GM18867 (cell line): Measurements from ENCODE around the gene SAMSN1.
"Not testable (repeated sequence)": the region's sequence is repeated elsewhere in the genome, so short reads cannot be mapped to it uniquely, and the experiment has no call there.

Source experiments
- ATAC-seq: cut with Tn5 transposase; IDR thresholded peaks from one replicate; pipeline ENCODE4 v1.9.1; 2021; ENCODE audit warnings: mild to moderate bottlenecking, moderate library complexity; ENCODE audit not compliant: unreplicated experiment

SAMSN1 gene

GRCh38 chr21:14567331-14568279 is 21.5 kb upstream of the SAMSN1 start:
- ATAC-seq = peak; percentile 67

DNA sequence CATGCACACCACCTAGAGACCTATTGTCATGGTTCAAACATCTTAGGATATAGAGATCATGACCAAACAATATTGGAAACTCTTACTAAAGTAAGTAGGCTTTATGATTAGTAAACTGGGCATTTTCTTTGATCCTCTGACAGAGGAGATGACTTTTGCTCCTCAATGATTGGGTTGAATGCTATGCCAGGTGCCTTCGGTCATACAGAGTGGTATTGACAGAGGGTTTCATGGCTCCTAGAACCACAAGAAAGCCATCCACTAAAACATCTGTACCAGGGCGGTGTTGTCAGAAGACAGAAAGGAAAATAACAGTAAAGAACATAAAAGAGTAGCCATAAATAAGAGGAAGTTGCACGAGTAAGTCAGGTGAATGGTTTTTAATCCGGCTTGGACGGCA is 20.8 kb upstream of the SAMSN1 start:
- no peak for ATAC-seq

- ATAC-seq = no peak
Observed at GRCh38 chr21:14562959-14563358, 16.8 kb upstream of the SAMSN1 start.

- no peak for ATAC-seq
Observed at GRCh38 chr21:14560555-14560954, 14.4 kb upstream of the SAMSN1 start.

- ATAC-seq = no peak
Observed at GRCh38 chr21:14560139-14560538, 14.0 kb upstream of the SAMSN1 start.

GRCh38 chr21:14559102-14559501 is 13.0 kb upstream of the SAMSN1 start:
- ATAC-seq = no peak

DNA sequence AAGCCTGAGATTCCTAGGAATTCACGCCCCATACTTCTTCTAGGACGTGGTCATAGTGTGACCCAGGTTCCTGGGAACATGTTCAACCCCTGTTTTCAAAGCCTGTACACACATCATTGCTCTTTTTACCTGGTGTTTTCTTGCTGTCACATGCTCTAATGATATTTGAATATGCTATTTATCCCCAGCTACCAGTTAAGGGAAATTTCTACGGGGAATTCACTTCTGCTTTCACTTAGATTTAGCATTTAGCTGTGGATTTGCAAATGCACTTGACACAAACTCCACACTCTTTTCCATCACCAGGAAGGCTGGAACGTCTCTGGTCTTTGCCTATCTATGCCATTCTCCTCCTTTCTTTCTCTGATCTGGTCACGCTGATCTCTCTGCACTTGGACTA is 11.3 kb upstream of the SAMSN1 start:
- ATAC-seq = peak; percentile 53

- ATAC-seq = no peak
Observed at GRCh38 chr21:14554948-14555347, 8.8 kb upstream of the SAMSN1 start.

DNA sequence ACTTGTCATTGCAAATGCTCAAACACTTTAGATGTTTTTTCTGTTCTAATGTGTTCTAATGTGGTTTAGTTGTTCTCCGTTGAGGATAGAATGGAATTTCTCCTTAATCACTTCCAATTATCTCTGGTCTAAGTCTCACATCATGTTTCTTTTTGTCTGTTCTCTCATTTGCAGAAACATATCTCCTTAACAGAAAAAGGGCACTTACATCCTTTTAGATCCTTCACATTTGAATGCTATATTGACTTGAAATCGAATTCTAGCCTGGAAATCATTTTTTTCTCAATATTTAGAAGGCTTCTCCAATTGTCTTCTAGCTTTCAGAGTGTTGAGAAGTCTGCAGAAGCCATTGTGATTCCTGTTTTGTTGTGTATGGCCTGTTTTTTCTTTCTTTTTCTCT is 7.3 kb upstream of the SAMSN1 start:
- no peak for ATAC-seq

- no peak for ATAC-seq
Observed at GRCh38 chr21:14551741-14552140, 5.6 kb upstream of the SAMSN1 start.

DNA sequence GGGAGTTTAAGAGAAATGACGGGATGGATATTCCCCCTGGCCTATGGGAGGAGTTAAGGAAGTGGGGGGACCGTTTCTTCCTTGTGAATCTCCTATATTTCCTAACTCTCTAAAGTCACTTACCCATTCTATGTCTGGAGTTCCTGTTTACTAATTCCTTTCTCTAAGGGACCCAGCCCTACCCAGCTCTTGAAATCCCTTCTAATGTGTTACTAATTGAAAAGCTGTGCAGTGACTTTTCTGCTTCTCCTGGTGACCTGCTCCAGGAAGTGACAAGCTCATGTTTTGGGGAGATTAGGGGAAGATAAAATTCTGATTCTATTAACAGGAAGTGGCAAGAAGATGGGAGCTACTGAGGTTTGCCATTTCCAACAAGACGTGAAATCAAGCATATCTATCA is 4.0 kb upstream of the SAMSN1 start:
- no peak for ATAC-seq

GRCh38 chr21:14548779-14549178 is 2.7 kb upstream of the SAMSN1 start:
- no peak for ATAC-seq

- no peak for ATAC-seq
Observed at GRCh38 chr21:14547834-14548513, 1.9 kb upstream of the SAMSN1 start.

- not testable (repeated sequence) for ATAC-seq
Observed at GRCh38 chr21:14546719-14547118, 604 bp upstream of the SAMSN1 start.

DNA sequence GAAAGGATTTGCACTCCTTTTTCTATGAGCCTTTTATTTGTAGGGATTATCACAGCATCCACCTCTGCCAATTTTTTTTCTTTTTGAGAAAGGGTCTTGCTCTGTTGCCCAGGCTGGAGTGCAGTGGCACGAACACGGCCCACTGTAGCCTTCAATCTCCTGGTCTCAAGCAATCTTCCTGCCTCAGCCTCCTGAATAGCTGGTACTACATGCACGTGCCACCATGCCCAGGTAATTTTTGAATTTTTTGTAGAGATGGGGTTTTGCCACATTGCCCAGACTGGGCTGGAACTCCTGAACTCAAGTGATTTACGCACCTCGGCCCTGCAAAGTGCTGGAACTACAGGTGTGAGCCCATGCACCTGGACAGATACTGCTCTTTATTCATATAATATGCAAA is 2.1 kb downstream of the SAMSN1 start:
- ATAC-seq = no peak

DNA sequence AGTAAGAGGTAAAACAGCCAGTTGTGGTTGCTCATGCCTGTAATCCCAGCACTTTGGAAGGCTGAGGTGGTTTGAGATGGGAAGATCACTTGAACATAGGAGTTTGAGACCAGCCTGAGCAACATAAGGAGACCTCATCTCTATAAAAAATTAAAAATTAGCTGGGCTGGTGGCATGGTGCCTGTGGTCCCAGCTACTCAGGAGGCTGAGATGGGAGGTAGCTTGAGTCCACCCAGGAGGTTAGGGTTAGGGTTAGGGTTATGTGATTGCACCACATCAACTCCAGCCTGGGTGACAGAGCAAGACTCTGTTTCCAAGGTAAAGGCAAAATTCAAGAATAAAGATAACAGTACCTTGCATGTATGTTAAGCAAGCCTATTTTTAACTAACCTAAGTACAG is 3.5 kb downstream of the SAMSN1 start:
- no peak for ATAC-seq

DNA sequence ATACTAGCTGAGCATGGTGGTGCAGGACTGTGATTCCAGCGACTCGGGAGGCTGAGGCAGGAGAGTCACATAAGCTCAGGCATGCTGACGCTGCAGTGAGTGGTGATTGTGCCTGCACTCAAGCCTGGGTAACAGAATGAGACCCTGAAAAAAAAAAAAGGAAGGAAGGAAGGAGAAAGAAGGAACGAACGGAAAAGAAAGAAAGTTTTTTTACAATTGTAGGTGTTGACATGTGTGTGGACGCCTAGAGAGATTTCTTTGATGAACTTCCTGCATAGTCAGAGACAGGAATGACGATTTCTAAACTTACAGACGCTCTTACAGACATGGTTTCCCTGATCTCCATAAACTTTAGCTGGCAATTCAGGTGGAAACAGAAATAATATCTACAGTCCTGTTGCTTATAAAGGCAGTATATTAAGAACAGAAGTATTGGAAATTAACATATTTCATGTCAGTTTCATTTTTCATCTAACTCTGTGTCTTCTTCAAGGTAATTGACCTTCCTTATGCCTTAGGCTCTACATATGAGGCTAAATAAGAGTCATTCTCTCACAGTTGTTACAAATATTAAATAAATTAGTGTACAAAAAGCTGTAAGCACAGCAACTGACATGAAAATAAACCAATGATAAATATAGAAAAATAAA is 4.1 kb downstream of the SAMSN1 start:
- peak; percentile 37 for ATAC-seq

DNA sequence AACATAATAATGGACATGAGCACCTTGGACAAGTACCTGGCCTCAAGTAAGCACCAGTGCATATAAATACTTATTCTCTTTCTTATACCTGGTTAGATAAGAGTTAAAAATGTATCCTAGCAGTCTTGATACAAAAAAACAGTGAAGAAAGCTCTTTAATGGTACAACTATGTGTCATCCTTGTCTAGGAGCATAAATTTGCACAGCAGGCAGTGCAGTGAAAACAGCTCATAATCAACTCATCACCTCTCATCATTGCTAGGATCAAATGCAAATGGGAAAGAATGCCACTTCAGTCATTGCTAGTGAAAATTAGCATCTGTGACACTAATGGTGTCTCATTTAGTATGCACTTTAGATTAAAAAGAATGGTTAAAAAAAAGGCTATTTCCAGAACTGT is 7.6 kb downstream of the SAMSN1 start:
- ATAC-seq = no peak

GRCh38 chr21:14536929-14537328 is 9.2 kb downstream of the SAMSN1 start:
- no peak for ATAC-seq

DNA sequence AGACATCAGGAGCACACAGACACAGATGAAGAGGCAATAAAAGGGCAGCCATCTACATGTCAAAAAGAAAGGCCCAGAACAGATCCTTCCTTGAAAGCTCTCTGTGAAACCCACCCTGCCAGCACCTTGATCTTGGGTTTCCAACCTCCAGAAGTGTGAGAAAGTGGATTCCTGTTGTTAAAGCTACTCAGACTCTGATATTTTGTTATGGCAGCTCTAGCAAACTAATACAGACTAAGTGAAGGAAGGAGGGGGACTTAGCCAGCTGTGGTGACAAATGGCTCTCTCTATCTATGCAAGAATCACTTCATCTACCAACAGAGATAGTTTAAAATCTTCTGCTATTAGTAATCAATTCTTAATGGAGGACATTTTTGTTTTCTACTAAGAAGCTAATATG is 10.4 kb downstream of the SAMSN1 start:
- no peak for ATAC-seq

- ATAC-seq = peak; percentile 90
Observed at GRCh38 chr21:14533499-14534428, 12.4 kb downstream of the SAMSN1 start.
